Measurements from ENCODE around the gene AUP1. TPM values are rescaled to one million over a fixed set of nuclear protein-coding genes. Genes with fewer than 3 reads are reported as not detected.
"Not testable (repeated sequence)": the region's sequence is repeated elsewhere in the genome, so short reads cannot be mapped to it uniquely, and the experiment has no call there.

The AUP1 gene, protein sequence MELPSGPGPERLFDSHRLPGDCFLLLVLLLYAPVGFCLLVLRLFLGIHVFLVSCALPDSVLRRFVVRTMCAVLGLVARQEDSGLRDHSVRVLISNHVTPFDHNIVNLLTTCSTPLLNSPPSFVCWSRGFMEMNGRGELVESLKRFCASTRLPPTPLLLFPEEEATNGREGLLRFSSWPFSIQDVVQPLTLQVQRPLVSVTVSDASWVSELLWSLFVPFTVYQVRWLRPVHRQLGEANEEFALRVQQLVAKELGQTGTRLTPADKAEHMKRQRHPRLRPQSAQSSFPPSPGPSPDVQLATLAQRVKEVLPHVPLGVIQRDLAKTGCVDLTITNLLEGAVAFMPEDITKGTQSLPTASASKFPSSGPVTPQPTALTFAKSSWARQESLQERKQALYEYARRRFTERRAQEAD
- 40.4 TPM for total RNA-seq

DNA sequence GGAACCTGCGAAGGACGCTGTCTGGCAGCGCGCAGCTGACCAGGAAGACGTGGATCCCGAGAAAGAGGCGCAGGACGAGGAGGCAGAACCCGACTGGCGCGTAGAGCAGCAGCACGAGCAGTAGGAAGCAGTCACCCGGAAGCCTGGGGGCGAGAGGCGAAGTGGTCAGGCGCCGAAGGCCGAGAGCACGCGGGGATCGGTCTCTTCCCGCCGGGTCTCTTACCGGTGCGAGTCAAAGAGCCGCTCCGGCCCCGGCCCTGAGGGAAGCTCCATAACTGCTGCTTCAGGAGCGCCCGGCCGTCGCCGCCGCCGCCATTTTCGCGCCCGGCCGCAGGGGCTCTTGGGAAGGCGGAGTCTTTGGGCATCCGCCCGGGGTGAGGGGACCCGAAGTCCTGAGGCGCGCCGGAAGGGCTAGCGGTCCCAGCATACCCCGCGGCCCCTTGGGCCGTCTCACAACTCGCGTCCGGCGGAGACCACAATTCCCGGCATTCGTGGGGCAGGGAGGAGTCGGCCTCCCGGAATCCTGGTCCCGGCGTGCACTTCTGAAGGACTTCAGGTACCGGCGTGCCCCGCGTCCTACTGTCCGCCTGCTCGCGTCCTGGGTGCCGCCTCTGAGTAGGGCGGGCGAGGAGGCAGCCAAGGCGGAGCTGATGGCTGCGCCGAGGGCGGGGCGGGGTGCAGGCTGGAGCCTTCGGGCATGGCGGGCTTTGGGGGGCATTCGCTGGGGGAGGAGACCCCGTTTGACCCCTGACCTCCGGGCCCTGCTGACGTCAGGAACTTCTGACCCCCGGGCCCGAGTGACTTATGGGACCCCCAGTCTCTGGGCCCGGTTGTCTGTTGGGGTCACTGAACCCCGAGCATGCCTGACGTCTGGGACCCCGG is at the start of gene AUP1, which contains the start of gene HTRA2:
AUP1 (minus strand) TSS at position 350 of the 882 bp plus-strand sequence; CDS start at position 273, 77 bp downstream.
HTRA2 (plus strand) TSS at position 577 of the 882 bp plus-strand sequence; CDS start at position 651, 74 bp downstream.
- peak; percentile 99 for DNase-seq

- no peak for DNase-seq
Observed at GRCh38 chr2:74578408-74578807, 48.9 kb upstream of the AUP1 start.

- no peak for DNase-seq
Observed at GRCh38 chr2:74577448-74577847, 47.9 kb upstream of the AUP1 start.

DNA sequence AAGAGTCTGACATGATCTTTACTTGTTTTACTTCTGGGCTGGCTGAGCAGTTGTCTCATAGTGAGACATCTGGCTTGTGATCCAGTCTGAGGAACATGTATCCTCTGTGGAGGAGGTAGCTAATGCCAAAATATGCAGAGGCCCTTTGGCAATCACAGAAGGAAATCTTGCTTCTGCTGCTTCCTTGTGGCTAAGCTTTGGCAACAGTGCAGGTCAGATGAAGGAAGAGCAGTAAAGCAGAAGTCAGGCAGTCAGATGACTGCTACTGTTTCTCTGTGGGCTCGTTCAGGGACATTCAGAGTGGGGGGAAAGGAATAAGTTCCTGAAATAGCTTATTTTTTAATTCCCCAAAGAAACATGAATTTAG is 47.3 kb upstream of the AUP1 start:
- no peak for DNase-seq

GRCh38 chr2:74576211-74576862 is 46.8 kb upstream of the AUP1 start:
- DNase-seq = no peak

DNA sequence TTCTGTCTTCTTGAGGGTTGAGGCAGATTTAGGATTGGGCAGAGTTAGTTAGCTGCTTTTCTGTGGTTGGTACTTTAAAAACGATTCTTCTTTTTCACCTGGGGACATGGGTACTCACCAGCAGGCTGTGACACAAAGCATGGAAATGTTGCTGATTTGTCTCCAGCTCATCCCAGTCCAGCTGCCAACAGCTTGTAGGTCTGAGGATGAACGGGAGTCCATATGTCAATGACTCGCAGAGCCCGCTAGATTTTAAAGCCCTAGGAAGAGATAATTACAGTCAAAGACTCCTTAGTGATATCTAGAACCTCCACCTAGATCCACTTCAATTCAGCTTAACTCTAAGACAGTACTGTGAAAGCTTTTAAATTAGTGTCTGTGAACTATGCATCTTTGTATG is 45.8 kb upstream of the AUP1 start:
- DNase-seq = no peak

- DNase-seq = no peak
Observed at GRCh38 chr2:74573747-74574562, 44.4 kb upstream of the AUP1 start.

- DNase-seq = no peak
Observed at GRCh38 chr2:74572178-74572925, 42.8 kb upstream of the AUP1 start.

- no peak for DNase-seq
Observed at GRCh38 chr2:74571058-74571457, 41.6 kb upstream of the AUP1 start.

GRCh38 chr2:74569686-74570085 is 40.2 kb upstream of the AUP1 start:
- DNase-seq = no peak

DNA sequence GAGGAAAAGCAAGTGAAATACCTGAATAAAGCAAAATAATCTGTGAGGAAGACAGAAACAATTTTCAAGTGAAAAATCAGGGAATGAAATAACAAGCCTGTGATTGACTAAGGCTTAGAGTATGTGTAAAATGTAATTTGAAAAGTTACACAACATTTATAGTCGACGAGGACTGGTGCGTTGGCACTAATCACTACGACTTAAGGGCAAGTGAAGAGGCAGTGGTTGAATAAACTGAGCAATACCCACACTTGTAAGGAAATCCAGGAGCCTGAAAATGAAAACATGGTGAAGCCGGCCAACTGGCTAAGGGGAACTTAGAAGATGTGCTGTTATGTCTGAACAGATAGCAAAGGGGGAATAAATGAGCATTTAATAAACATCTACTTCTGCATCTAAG is 38.4 kb upstream of the AUP1 start:
- no peak for DNase-seq

DNA sequence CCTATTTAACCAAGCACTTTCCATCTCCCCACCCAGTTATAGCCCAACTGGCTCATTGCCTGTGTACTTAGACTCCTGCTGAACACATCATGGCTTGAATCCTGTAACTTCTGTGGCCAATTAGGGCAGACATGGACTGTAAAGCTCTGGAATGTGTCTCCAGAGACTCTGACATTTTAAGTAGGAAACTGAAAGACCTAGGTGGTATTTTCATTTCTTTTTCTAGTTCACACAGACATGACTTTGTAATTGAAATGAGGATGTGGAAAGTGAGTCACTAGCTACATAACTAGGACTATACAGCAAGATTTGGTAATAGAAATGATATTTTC is 37.2 kb upstream of the AUP1 start:
- DNase-seq = no peak

DNA sequence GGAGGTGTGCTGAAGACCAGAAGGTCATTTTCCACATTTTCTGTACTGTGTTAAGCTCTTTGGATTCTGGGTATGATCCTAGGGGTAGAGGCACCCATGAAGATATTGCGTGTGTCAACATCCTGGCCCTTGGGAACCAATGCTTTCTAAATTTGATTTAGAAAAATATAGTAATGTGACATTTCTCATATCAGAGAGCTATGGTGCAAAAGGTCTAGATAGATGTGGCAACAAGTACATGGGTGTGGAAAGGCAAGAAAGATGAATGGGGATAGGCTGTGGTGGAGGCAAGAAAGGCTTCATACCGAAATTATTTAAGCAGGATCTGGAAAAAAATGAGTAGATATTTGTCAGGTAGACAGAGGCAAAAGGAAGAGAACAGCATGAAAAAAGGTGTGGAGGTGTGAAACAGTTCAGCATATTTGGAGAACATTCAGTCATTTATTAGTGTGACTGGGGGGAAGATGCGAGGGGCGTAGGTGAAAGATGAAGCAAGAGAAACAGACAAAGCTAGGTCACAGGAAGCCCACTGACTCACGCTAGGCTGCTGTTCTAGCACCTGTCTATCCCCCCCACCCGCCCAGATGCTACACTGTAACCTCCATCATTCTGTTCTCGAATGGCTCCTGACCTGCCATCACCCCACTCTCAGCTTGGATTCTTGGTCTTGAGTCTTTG is 36.7 kb upstream of the AUP1 start:
- DNase-seq = no peak

GRCh38 chr2:74564222-74564621 is 34.7 kb upstream of the AUP1 start:
- no peak for DNase-seq

DNA sequence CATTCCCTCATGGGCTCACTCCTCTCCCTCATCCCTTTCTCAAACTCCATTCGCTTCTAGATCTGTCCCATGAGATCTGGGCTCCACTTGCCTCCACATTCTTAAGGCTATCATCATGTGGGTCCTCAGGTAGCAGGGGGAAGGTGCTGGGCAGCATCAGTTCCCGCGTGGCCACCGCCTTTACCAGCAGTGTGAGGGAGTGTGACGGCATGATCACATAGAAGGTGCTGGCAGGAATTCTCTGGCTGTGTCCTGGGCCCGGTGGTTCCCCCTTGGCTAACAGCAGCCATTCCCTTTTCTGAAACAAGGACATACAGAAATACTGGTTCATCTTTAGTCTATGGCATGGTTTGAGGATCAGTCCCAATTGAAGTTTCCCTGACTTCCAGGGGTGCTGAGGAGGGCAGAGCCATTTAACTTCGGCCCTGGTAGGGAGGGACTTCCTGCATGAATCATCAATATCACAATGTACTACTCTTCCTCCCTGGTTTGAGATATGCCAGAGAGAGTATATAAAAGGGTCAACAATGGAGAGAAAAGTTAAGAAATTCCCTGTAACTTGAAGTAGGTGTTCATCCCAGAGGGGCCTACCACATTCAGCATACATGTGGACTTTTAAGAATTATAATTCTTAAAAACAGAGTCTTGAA is 32.7 kb upstream of the AUP1 start:
- DNase-seq = no peak

GRCh38 chr2:74561022-74561421 is 31.5 kb upstream of the AUP1 start:
- DNase-seq = not testable (repeated sequence)

GRCh38 chr2:74560591-74560990 is 31.1 kb upstream of the AUP1 start:
- DNase-seq = no peak

DNA sequence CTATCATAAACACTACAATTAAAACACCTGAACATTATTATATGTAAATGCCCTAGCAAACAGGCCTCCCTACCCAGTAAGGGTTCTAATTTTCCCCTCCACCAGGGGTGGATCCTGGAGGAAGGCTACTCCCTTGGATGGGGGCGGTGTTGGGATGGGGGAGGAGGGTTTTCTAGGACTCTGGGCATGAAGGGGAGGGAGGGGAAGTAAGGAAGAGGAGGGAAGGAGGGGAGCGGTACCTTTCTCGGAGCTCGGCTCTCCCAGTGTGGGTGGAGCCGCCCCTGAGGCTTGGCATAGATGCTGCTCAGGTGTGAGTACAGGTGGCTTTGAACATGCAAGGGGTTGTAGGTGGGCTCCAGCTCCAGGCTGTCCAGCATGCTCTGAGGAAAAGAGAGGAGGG is 30.4 kb upstream of the AUP1 start:
- no peak for DNase-seq

GRCh38 chr2:74558284-74559230 is 29.1 kb upstream of the AUP1 start:
- no peak for DNase-seq

Measured in occipital lobe (tissue), 2 donors.